Inflammatory macrophage treated with lipopolysaccharide for 1 hour (primary cell): ENCODE data around the gene CASK.

Source experiments
- DNase-seq, 2 donors: peaks; one replicate each; pipeline ENCODE4 v3.0.0-alpha.2; 2020 to 2022

Gene CASK

DNA sequence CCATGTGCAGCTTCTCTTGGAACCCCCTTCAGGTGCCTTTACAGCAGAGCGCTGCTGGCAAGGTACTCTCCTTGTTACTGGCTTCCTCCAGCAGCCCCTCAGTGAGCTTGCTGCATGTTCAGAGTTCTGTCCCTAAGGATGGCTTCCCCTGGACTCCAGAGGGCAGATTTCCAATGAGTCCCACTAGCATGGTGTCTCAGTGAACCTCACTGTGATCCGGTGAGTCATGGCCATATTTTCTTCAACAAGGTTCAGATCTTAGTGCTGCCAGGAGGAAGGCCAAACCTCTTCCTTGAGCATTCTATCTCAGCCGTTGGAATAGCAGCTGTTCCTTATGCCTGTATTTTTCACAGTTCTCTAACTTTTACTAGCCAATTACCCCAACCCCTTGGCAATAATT lies 98.8 kb downstream of the CASK start:
- DNase-seq, result no peak

DNA sequence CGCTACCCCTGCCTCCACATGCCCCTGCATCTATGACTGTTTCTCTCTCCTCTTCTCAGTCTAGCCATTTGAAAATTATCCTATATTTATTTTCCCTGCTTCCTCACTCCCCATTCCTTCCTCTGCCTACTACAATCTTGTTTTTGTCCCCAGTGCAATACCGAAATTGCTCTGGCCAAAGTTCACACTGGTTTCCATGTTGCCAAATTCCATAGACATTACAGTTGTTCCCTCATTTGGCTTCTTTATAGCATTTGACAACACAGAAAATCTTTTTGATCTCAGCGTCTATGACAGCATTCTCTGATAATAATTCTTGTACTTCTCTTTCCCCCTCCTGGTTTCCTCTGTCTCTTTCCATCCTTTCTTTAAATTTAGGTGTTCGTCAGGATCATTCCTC lies 100.0 kb downstream of the CASK start:
- DNase-seq, result no peak

GRCh38 chrX:41822892-41823291 lies 100.5 kb downstream of the CASK start:
- DNase-seq, result no peak

- no peak for DNase-seq
Measured at GRCh38 chrX:41808047-41808446, 115.3 kb downstream of the CASK start.

DNA sequence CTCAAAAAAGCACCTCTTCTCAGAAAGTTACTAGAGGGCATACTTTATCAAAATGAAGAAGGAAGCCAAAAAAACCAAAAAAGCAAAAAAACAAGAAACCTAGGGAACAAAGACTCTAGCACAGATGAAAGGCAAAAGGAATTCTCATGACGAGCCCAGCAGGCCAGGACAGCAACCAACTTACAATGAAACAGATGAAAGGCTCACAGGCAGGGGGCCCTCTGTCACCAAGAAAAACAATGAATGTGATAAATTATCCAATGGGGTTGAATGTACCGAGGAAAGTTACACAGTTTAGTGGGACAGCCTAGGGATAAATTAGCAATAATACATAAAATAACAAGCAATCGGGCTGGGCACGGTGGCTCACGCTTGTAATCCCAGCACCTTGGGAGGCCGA lies 120.4 kb downstream of the CASK start:
- DNase-seq, result no peak

- DNase-seq, result no peak
Measured at GRCh38 chrX:41799661-41800060, 123.7 kb downstream of the CASK start.

DNA sequence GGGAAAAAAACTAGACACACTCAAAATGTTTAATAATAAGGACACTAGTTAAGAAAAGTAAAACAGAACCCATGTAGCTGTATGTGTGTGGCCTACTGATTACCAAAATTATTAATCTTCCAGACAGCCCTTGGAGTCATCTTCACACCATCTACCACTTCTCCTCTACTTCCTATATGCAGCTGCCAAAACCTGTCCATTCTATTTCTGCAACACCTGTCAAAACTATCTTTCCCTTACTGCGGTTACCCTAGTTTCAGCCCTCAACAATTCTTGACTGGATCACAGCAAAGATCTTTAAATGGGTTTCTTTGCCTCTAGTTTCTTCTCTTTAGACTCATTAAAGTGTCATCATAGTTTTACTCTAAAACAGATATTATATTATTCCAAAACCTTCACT lies 126.8 kb downstream of the CASK start:
- no peak for DNase-seq

DNA sequence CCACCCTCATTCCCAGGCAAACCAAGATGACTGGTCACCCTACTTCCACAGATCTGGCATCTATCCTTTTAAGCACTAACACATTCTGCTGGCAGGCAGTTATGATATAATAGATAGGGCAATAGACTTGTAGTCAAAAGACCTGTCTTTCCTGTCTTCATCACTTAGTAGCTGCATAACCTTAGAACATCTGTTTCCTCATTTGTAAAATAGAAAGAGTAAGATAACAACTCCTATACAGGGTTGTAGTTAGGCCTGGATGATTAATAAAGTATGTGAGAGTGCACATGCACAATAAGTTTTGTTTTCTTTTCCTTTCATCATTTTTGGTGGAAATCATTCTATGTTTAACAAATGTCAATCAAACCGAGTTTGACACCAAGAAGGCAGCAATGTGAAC lies 127.3 kb downstream of the CASK start:
- DNase-seq, result no peak

DNA sequence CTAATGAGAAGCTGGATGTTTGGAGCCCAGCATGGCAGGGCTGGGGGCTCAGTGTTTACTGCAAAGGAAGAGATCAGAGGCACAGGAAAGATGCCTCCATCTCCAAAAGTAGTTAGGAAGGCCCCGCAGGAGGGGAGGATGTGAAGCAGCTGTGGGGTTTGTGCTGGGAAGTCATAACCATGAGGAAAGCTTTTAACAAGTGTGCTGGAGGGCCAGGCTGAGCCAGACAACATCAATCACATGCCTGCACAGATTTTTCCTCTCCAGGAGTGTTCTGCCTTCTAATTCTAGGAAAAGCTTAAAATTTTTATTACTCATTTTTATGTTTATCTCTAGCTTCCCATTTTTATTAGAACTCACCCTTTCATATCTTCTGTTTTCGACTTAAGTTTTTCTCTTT lies 134.0 kb downstream of the CASK start:
- DNase-seq, result no peak

DNA sequence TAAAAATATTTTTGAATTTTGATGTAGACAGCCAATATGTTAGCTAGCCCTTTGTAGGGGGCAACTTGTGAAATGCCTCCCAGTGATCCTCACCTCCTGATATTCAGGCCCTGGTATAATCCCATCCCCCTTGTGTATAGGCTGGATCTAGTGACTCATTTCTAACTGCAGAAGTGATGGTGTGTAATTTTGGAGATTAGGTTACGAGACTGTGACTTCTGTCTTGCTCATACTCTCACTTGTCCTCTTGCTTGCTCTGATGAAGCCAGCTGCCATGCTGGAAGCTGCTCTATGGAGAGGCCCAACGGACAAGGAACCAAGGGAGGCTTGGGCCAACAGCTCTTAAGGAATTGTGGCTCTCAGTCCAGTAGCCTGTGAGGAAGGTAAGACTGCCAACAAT lies 137.7 kb downstream of the CASK start:
- DNase-seq, result no peak

GRCh38 chrX:41781500-41781899 lies 141.9 kb downstream of the CASK start:
- DNase-seq, result peak in 1 of 2 donors; percentile 19

DNA sequence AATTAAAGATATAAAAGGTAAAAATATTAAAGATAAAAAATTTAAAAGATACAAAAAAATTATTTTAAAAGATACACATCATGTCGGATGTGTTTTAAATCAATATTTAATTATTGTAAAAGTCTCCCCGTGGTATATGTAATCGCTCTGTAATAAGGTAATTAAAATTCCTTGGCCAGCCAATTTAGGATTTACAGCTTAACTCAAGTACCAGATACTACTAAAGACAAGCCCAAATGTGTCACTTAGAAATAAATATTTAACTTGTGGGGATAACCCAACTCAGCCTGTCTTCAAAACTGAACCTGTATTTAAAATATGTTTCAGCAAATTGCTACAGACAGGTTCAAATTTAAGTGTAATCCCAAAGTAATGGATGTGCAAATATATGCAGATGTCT lies 143.4 kb downstream of the CASK start:
- no peak for DNase-seq

GRCh38 chrX:41779030-41779564 lies 144.3 kb downstream of the CASK start:
- no peak for DNase-seq

DNA sequence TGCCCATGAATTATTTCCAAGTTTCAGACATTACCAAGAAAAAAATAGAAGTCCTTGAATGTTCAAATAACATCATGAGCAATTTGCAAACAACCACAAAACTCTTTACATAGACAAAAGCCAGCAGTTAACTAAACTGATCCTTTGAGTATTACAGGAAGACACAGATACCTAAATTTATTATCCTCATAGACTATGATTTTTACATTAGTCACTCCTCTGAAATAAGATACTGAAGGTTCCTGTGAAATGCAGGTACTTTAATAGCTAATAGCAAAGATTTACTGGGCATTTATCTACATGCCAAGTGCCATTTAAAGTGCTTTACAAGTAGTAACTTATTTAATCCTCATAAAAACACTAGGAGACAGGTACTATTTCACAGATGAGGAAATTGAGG lies 161.7 kb downstream of the CASK start:
- DNase-seq, result no peak

DNA sequence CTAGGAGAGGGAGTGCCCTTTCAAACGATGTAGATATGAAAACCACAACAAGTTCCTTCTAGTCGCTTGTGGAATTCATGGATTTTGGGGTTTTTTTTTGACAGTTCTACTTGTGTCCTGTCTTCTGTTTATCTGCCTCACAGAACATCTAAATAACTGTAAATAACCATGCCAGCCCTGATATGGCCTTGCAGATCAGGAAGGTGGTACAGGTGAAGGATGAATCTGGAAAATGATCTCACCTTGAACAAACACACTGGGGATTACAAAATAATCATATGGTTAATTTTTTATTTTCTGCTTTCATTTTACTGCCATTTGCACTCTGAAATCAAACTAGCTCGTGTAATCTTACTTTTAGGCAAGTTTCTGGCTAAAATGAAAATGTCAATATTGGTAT lies 162.2 kb downstream of the CASK start:
- no peak for DNase-seq

GRCh38 chrX:41759817-41760216 lies 163.5 kb downstream of the CASK start:
- DNase-seq, result peak; percentile 17 to 59

- DNase-seq, result no peak
Measured at GRCh38 chrX:41758401-41758800, 165.0 kb downstream of the CASK start.

GRCh38 chrX:41750716-41751115 lies 172.6 kb downstream of the CASK start:
- no peak for DNase-seq

DNA sequence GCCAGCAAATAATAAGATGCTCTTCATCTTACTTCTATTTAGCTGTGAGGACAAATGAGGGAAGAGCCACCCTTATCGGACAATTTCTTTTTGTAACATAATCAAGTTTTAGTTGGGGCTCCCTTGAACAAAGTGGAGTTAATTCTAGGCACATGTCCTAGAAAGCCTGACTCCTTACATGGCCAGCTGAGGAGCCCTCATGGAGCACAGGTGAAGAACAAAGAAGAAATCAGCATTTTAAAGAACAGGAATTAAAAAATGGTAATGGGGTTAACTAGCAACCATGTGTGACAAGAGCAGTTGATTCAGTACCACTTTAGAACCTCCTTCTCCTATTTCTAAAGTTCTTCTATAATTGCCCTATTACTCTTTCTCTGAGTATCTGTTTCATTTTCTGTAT lies 183.5 kb downstream of the CASK start:
- DNase-seq, result no peak

DNA sequence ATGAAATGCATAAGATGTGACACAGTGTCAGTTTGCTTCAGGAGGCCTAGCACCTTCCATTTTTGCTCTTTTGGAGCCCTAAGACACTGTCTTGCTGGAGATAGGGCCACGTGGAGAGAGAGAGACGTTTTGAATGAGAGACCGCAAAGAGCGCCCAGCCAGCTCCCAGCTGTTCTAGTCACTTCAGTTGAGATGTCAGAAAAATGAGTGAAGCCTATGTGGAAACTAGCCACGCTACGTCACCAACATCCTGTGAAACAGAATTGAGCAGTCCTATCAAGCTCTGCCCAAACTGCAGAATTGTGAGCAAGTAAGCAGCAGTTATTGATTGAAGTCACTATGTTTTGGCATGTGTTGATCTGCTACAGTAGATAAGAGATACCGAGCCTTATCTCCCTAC lies 186.3 kb downstream of the CASK start:
- no peak for DNase-seq

GRCh38 chrX:41734530-41734929 lies 188.8 kb downstream of the CASK start:
- DNase-seq, result peak in 1 of 2 donors; percentile 25

DNA sequence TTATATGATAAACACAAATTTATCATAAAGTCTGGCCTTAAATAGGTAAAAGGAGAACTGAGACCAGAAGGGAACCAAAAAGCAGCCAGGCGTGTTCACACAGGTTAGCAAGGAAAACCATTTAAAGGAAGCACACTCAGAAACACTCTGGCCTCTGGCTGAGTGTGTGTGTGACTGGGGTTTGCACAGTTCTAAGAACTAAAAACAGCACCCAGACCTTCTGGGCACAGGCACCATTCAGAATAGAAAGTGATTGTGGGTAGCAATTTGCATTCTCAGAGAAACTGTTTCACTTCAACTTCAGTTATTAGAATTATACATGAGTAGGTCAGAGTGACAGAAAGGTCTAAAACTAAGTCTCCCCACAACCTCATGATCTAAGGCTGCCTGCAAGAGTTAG lies 189.4 kb downstream of the CASK start:
- no peak for DNase-seq

DNA sequence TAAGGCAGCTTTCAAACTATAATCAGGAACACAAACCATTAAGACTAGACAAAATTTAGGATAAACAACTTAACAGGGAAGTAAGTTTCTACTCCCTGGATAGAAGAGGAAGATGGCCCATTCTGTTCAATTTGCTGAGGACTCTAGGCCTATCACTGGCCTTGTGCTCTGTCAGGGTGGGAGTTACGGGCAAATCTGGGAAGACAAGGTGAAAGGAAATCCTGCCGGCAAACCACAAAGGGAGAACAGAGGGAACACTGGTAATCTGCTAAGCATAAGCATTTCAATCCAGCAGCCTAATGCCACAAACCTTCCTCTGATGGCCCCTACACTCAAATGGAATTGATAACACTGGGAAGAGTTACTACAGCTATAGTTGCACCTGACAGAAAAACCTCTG lies 191.1 kb downstream of the CASK start:
- DNase-seq, result no peak

DNA sequence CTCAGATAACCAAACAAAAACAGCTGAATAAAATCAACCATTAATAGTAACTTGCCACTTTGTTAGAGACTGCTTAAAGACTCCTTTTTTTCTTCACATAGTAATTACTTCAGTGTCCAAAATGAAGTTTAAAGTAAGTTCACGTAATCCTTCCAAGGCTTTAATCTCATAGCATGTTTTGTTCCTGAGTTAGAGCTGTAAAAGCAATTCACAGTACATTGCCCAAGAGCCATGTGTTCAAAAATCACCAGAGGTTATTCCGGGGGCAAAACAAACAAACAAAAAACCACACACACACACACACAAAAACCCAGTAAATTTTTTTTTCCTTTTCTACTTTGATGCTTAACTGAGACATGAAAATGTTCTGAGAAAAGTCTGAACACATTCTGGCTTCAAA lies 193.3 kb downstream of the CASK start:
- DNase-seq, result no peak

GRCh38 chrX:41728125-41728524 lies 195.2 kb downstream of the CASK start:
- no peak for DNase-seq

DNA sequence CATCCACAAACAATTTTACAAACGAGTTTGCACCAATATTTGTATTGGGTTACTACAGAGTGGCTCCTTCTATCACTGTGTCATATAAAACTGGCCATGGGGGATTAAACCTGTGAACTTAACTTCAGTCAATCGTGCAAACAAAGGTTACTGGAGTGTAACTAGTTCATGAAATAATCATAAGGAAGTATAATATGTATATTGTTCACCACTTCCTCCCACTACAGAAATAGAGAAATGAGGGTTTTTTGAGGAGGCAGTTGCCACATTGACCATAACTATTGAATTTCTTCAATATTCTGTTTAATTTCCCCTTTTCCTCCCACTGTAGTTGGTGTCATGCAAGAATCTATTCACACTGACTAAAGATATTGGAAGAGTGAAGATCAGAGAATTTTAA lies 199.5 kb downstream of the CASK start, which contains the start of gene GPR82:
GPR82 (plus strand) TSS at position 356 of the 400 bp plus-strand sequence. CDS start 2,846 bp downstream, outside the sequence.
- peak; percentile 59 to 76 for DNase-seq
